ENCODE measurements around the gene TTC28.
"Not testable (repeated sequence)": the region's sequence is repeated elsewhere in the genome, so short reads cannot be mapped to it uniquely, and the experiment has no call there.

Gene TTC28

DNA sequence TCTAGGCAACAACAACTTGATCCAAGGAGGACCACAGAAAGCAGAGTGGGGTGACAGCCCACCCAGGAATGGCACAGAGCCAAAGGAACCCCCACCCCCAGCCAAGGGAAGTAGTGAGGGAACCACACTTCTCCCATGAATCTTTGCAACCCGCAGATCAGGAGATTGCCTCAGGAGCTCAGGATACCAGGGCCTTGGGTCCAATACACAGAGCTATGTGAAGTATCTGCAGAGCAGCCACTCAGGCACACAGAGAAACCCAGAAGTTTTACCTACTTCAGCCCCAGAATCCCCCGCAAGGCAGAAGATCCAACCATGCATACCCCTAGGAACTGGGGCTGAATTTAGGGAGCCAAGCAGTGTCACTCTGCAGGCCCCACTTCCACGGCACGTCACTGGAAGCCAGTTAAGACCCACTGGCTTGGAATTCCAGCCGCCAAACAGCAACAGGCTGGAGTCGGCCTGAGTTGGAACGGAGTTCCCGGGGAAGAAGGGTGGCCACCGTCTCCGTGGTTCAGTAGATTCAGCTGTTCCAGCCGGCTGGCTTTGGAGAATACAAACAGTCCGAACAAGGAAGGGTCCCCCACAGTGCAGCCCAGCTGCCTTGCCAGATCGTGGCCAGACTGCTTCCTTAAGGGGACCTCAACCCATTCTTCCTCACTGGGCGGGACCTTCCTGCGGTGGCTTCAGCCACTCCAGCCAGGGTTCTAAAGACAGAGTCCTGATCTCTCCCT, 174.1 kb downstream of the TTC28 start:
- Histone ChIP-seq H3K4me1 (ENCODE audit: insufficient read depth, low read length) (no peaks in the 10 kb centered on the region), H3K36me3 (ENCODE audit: insufficient read depth, low read length) (no peaks in the 10 kb centered on the region), H3K27me3 (ENCODE audit: control insufficient read depth in 1 of 2, insufficient read depth in 2 of 2, low read length in 2 of 2) (no peaks in the 10 kb centered on the region), H3K27ac (ENCODE audit: low read depth, low read length) (no peak overlapping the region), H3K4me3 (ENCODE audit: low read depth in 1 of 2, low read length in 2 of 2) (no peak overlapping the region), H3K9ac (ENCODE audit: low read length) (no peak overlapping the region), H3K9me3 (ENCODE audit: low read length) (no peaks in the 10 kb centered on the region)

DNA sequence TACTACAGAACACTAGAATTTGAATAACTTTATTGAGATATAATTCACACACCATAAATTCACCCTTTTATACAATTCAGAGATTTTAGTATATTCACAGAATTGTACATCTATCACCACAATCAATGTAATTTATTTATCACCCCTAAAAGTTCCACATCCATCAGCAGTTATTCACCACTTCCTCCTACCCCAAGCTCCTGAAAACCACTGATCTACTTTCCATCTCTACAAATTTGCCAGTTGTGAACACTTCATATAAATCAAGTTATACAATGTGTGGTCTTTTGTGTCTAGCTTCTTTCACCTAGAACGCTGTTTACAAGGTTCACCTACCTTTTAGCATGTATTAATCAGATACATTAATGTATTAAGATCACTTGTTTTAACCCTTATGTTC, 179.6 kb downstream of the TTC28 start:
- H3K36me3 ChIP-seq (ENCODE audit: insufficient read depth, low read length): no peaks in the 10 kb centered on the region
- no peak overlapping the region for H3K27ac ChIP-seq (ENCODE audit: low read depth, low read length)
- H3K9ac ChIP-seq (ENCODE audit: low read length): no peak overlapping the region
- no peaks in the 10 kb centered on the region for H3K4me1 ChIP-seq (ENCODE audit: insufficient read depth, low read length)
- no peaks in the 10 kb centered on the region for H3K27me3 ChIP-seq (ENCODE audit: control insufficient read depth in 1 of 2, insufficient read depth in 2 of 2, low read length in 2 of 2)
- no peaks in the 10 kb centered on the region for H3K9me3 ChIP-seq (ENCODE audit: low read length)
- H3K4me3 ChIP-seq (ENCODE audit: low read depth in 1 of 2, low read length in 2 of 2): no peak overlapping the region

DNA sequence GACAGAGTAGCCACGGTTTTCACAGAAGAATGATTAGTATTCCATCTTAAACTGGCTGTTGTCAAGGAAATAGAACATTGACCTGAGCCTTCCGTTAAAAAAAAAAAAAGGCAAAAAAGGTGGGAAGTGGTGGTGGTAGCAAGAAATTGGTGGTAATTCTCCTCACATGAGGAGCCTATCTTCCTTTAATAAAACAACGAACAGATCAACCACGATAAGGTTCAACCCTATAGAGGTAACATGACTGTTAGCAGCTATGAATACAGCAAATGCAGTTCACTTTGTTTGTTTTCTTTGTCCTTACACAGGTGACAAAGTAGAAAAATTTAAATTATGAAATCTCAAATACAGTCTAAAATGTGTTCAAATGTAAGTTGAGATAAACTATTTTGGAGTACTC, 181.6 kb downstream of the TTC28 start:
- no peaks in the 10 kb centered on the region for H3K9me3 ChIP-seq (ENCODE audit: low read length)
- no peak overlapping the region for H3K4me3 ChIP-seq (ENCODE audit: low read depth in 1 of 2, low read length in 2 of 2)
- no peak overlapping the region for H3K27ac ChIP-seq (ENCODE audit: low read depth, low read length)
- H3K9ac ChIP-seq (ENCODE audit: low read length): no peak overlapping the region
- no peaks in the 10 kb centered on the region for H3K36me3 ChIP-seq (ENCODE audit: insufficient read depth, low read length)
- no peaks in the 10 kb centered on the region for H3K27me3 ChIP-seq (ENCODE audit: control insufficient read depth in 1 of 2, insufficient read depth in 2 of 2, low read length in 2 of 2)
- H3K4me1 ChIP-seq (ENCODE audit: insufficient read depth, low read length): no peaks in the 10 kb centered on the region

DNA sequence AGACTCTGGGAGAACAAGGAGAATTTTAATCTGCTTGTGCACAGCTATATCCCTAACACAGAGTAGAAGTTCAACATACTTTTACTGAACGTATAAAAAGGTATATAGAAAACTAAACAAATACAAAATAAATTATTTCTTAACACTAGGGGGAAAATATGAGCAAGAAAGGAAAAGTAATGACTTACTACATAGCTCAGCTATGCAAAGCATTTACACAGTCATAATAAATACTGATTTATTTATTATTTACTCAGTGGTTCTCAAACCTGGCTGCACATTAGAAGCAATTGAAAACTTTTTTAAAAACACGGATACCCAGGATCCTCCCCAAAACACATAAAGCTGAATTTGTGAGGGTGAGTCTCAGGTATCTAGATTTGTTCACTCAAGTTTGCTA, 182.5 kb downstream of the TTC28 start:
- H3K9ac ChIP-seq (ENCODE audit: low read length): no peak overlapping the region
- H3K27ac ChIP-seq (ENCODE audit: low read depth, low read length): no peak overlapping the region
- H3K4me1 ChIP-seq (ENCODE audit: insufficient read depth, low read length): no peaks in the 10 kb centered on the region
- H3K9me3 ChIP-seq (ENCODE audit: low read length): no peaks in the 10 kb centered on the region
- H3K36me3 ChIP-seq (ENCODE audit: insufficient read depth, low read length): no peaks in the 10 kb centered on the region
- H3K27me3 ChIP-seq (ENCODE audit: control insufficient read depth in 1 of 2, insufficient read depth in 2 of 2, low read length in 2 of 2): no peaks in the 10 kb centered on the region
- no peak overlapping the region for H3K4me3 ChIP-seq (ENCODE audit: low read depth in 1 of 2, low read length in 2 of 2)

DNA sequence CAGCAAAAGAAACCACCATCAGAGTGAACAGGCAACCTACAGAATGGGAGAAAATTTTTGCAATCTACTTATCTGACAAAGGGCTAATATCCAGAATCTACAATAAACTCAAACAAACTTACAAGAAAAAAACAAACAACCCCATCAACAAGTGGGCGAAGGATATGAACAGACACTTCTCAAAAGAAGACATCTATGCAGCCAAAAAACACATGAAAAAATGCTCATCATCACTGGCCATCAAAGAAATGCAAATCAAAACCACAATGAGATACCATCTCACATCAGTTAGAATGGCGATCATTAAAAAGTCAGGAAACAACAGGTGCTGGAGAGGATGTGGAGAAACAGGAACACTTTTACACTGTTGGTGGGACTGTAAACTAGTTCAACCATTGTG, 188.4 kb downstream of the TTC28 start:
- H3K27me3 ChIP-seq (ENCODE audit: control insufficient read depth in 1 of 2, insufficient read depth in 2 of 2, low read length in 2 of 2); H3K4me3 ChIP-seq (ENCODE audit: low read depth in 1 of 2, low read length in 2 of 2); H3K4me1 ChIP-seq (ENCODE audit: insufficient read depth, low read length); H3K27ac ChIP-seq (ENCODE audit: low read depth, low read length); H3K36me3 ChIP-seq (ENCODE audit: insufficient read depth, low read length); H3K9me3 ChIP-seq (ENCODE audit: low read length); H3K9ac ChIP-seq (ENCODE audit: low read length): not testable (repeated sequence)

DNA sequence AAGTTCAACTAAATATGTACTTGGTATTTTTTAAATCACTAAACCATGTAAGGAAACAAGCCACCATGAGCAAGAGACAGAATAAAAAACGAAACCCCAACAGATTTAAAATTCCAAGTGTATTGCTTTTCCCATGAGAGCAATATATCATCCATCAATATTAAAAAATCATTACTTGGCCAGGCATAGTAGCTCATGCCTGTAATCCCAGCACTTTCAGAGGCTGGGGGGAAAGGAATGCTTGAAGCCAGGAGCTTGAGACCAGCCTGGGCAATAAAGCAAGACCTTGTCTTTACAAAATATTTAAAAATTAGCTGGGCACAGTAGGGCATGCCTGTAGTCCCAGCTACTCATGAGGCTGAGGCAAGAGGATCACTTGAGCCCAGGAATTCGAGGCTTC, 190.8 kb downstream of the TTC28 start:
- Histone ChIP-seq H3K27ac (ENCODE audit: low read depth, low read length) (no peak overlapping the region), H3K36me3 (ENCODE audit: insufficient read depth, low read length) (no peaks in the 10 kb centered on the region), H3K9me3 (ENCODE audit: low read length) (no peaks in the 10 kb centered on the region), H3K9ac (ENCODE audit: low read length) (no peak overlapping the region), H3K4me1 (ENCODE audit: insufficient read depth, low read length) (no peaks in the 10 kb centered on the region), H3K4me3 (ENCODE audit: low read depth in 1 of 2, low read length in 2 of 2) (no peak overlapping the region), H3K27me3 (ENCODE audit: control insufficient read depth in 1 of 2, insufficient read depth in 2 of 2, low read length in 2 of 2) (no peaks in the 10 kb centered on the region)

DNA sequence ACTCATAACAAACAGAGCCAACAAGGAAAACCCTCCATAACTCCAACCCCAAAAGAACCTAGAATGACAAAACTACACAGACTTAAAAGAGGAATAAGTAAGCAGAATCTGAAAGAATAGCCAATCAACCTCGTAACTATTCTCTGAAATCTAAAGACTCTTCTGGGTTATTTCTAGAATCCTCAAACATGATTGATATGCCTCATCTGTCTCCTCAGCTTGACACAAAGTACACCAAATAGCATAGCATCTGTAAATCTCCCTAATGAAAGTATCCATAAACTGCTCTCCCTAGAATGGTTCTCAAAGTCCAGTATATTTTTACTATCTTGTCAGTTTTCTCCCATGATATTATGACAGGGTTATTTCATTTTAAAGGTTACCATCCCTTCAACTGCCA, 195.0 kb downstream of the TTC28 start:
- peaks cover 10% of the 10 kb centered on the region for H3K4me1 ChIP-seq (ENCODE audit: insufficient read depth, low read length)
- H3K9ac ChIP-seq (ENCODE audit: low read length): no peak overlapping the region
- H3K9me3 ChIP-seq (ENCODE audit: low read length): no peaks in the 10 kb centered on the region
- H3K4me3 ChIP-seq (ENCODE audit: low read depth in 1 of 2, low read length in 2 of 2): no peak overlapping the region
- H3K27me3 ChIP-seq (ENCODE audit: control insufficient read depth in 1 of 2, insufficient read depth in 2 of 2, low read length in 2 of 2): no peaks in the 10 kb centered on the region
- H3K36me3 ChIP-seq (ENCODE audit: insufficient read depth, low read length): no peaks in the 10 kb centered on the region
- no peak overlapping the region for H3K27ac ChIP-seq (ENCODE audit: low read depth, low read length)

DNA sequence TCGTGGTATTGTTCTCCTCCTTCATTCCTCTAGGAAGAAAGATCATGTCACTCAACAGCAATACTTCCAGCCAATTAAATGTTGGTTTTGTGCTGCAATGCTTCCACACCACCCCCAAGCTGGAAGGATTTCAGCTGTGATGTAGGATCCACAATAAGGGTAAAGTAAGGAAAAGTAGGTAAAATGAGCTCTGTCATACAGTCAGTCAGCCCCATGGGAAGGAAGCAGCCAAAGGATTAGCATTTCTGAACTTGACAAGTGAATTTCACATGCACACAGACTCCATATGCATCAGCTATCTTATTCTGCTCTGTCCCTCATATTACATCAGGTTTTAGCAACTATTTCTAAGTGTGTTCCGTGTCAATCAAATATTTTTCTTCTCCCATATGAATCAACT, 197.9 kb downstream of the TTC28 start:
- H3K9me3 ChIP-seq (ENCODE audit: low read length): no peaks in the 10 kb centered on the region
- no peaks in the 10 kb centered on the region for H3K36me3 ChIP-seq (ENCODE audit: insufficient read depth, low read length)
- no peak overlapping the region for H3K27ac ChIP-seq (ENCODE audit: low read depth, low read length)
- no peak overlapping the region for H3K9ac ChIP-seq (ENCODE audit: low read length)
- H3K4me3 ChIP-seq (ENCODE audit: low read depth in 1 of 2, low read length in 2 of 2): no peak overlapping the region
- H3K4me1 ChIP-seq (ENCODE audit: insufficient read depth, low read length): peaks cover 10% of the 10 kb centered on the region
- no peaks in the 10 kb centered on the region for H3K27me3 ChIP-seq (ENCODE audit: control insufficient read depth in 1 of 2, insufficient read depth in 2 of 2, low read length in 2 of 2)

DNA sequence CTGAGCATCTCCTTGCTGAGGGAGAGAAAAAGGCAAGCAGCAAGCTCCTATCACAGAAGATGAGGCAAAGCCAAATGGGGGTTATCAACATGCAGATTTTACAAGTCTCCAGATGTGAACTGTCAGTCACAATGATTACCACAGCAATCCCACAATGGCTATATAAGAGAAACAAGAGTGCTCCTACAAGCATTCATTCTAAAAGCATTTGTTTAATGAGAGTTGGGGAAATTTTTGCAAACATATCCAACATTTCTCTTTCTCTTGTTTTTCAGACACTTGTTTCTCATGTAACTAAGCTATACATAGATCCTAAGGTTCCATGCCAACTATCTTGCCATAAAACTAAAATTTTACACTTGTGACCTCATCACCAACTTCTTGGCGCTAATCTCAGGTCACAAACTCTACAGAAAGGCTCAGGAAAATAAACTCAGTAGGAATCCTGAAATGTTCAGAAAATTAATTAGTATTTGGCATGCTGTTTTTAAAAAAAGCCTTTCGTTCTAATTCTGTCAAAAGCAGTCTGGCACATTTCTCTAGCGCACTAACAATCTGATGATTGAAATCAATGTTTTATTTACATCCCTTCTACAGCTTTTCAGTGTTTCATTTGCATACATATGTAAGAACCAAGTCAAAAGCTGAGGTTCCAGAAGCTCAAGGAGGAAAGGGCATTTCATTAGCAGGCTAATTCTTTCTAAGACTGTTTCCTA, 199.5 kb downstream of the TTC28 start:
- Histone ChIP-seq H3K9ac (ENCODE audit: low read length) (no peak overlapping the region), H3K4me3 (ENCODE audit: low read depth in 1 of 2, low read length in 2 of 2) (no peak overlapping the region)

DNA sequence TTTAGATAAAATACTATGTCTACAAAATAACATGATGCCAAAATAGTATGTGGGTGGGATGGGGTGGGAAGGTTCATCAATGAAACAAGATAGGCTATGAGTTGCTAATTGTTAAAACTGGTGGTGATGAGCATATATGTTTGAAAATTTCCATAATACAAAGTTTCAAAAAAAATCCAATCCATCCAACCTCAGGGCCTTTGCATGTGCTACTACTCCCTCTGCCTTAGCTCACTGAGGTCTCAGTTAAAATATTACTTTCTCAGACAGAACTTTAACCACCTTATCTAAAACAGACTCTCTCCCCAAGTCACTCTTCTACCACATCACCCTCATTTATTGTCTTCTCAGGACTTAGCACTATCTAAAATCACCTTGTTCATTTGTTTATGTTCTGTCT, 201.1 kb downstream of the TTC28 start:
- H3K27ac ChIP-seq (ENCODE audit: low read depth, low read length): no peak overlapping the region

More for the DNA sequence above, 199.5 kb downstream of the TTC28 start:
- no peaks in the 10 kb centered on the region for H3K27me3 ChIP-seq (ENCODE audit: control insufficient read depth in 1 of 2, insufficient read depth in 2 of 2, low read length in 2 of 2)
- no peaks in the 10 kb centered on the region for H3K36me3 ChIP-seq (ENCODE audit: insufficient read depth, low read length)
- no peak overlapping the region for H3K27ac ChIP-seq (ENCODE audit: low read depth, low read length)
- peaks cover 10% of the 10 kb centered on the region for H3K4me1 ChIP-seq (ENCODE audit: insufficient read depth, low read length)
- H3K9me3 ChIP-seq (ENCODE audit: low read length): no peaks in the 10 kb centered on the region

DNA sequence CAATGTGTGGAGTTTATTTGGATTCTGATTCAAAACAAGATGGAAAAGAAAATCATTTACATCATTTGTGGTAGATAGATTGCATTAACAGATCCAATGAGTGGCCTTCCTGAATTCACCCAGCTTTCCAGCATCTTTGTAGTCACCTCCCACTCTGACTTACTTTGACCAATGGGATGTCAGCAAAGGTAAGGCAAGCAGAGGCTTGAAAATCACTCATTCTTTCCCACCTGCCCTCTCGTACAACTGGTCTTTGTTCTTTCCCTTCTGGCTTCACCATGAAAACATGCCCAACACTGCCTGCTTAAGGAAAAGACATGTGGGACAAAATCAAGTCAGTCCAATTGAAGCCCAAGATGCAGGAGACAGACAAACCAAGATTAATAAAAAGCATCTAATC, 202.1 kb downstream of the TTC28 start:
- peaks cover 10% of the 10 kb centered on the region for H3K4me1 ChIP-seq (ENCODE audit: insufficient read depth, low read length)
- no peak overlapping the region for H3K27ac ChIP-seq (ENCODE audit: low read depth, low read length)
- H3K9ac ChIP-seq (ENCODE audit: low read length): no peak overlapping the region
- H3K36me3 ChIP-seq (ENCODE audit: insufficient read depth, low read length): no peaks in the 10 kb centered on the region
- H3K9me3 ChIP-seq (ENCODE audit: low read length): no peaks in the 10 kb centered on the region
- no peaks in the 10 kb centered on the region for H3K27me3 ChIP-seq (ENCODE audit: control insufficient read depth in 1 of 2, insufficient read depth in 2 of 2, low read length in 2 of 2)
- no peak overlapping the region for H3K4me3 ChIP-seq (ENCODE audit: low read depth in 1 of 2, low read length in 2 of 2)

More for the DNA sequence above, 201.1 kb downstream of the TTC28 start:
- H3K9me3 ChIP-seq (ENCODE audit: low read length): no peaks in the 10 kb centered on the region
- peaks cover 10% of the 10 kb centered on the region for H3K4me1 ChIP-seq (ENCODE audit: insufficient read depth, low read length)
- H3K9ac ChIP-seq (ENCODE audit: low read length): no peak overlapping the region
- no peak overlapping the region for H3K4me3 ChIP-seq (ENCODE audit: low read depth in 1 of 2, low read length in 2 of 2)
- H3K36me3 ChIP-seq (ENCODE audit: insufficient read depth, low read length): no peaks in the 10 kb centered on the region
- no peaks in the 10 kb centered on the region for H3K27me3 ChIP-seq (ENCODE audit: control insufficient read depth in 1 of 2, insufficient read depth in 2 of 2, low read length in 2 of 2)

DNA sequence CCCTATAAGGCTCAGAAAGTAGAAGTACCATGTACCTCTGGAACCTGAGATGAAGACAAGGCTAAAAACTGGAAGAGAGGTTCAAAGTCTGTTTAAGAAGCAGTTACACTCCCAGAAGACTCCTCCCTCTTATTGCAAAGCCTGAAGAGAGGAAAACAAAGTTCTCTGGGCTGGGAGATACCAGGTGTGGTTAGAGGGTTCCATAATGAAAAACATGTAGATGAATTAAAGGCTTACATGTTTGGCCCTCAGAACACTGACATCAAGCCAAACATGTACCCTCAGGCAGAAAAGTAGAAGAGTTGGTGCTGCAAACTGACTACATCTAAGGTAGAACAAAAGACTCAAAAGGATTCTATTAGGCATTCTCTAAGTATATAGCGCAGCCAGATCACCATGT, 205.3 kb downstream of the TTC28 start:
- H3K27ac ChIP-seq (ENCODE audit: low read depth, low read length): no peak overlapping the region

More for the DNA sequence above, 205.3 kb downstream of the TTC28 start:
- Histone ChIP-seq H3K9ac (ENCODE audit: low read length) (no peak overlapping the region), H3K36me3 (ENCODE audit: insufficient read depth, low read length) (no peaks in the 10 kb centered on the region), H3K4me1 (ENCODE audit: insufficient read depth, low read length) (no peaks in the 10 kb centered on the region), H3K27me3 (ENCODE audit: control insufficient read depth in 1 of 2, insufficient read depth in 2 of 2, low read length in 2 of 2) (no peaks in the 10 kb centered on the region), H3K9me3 (ENCODE audit: low read length) (no peaks in the 10 kb centered on the region), H3K4me3 (ENCODE audit: low read depth in 1 of 2, low read length in 2 of 2) (no peak overlapping the region)

Data from muscle layer of colon (tissue), 2 donors.